Transverse colon (tissue), 3 donors: ENCODE results near the gene LACTBL1.
"Not testable (repeated sequence)": the region's sequence is repeated elsewhere in the genome, so short reads cannot be mapped to it uniquely, and the experiment has no call there.

Experiments used
- CTCF ChIP-seq, 5 experiments: fragments of 200-600 bp in 3 of 5; fragments of 450-650 bp in 2 of 5; sonication (generic) in 3 of 5; IDR thresholded peaks; 1 replicate in 2 of 5; 2 replicates in 3 of 5; pipeline ENCODE4 v1.5.1; 2016 to 2017; ENCODE audit warnings: antibody characterized with exemption in 5 of 5, inconsistent platforms in 3 of 5, mild to moderate bottlenecking in 2 of 5, moderate library complexity in 1 of 5
- POLR2A ChIP-seq: fragments of 450-650 bp; IDR thresholded peaks from one replicate; pipeline ENCODE4 v1.6.1; 2016; ENCODE audit warnings: antibody characterized with exemption, mild to moderate bottlenecking, moderate library complexity

DNA sequence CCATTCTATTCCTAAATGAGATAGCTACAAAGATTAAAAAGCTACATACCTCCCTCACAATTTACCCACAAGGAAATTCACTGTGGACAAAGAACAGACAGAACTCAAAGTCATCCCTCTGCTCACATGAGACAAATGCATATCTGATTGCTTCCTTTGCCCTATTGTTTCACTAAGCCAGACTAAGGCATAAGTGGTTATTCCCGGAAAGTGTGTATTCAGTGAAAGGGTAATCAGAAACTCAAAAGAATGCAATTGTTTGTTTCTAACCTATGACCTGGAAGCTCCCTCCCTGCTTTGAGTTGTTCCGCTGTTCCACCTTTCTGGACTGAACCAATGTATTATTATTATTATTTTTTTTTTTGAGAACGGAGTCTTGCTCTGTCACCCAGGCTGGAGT, 32.1 kb upstream of the LACTBL1 start:
- not testable (repeated sequence) for TF ChIP-seq POLR2A; CTCF (IDR thresholded peaks at IDR 0.05)
